ENCODE data around the gene RPN2. TPM values are rescaled to one million over a fixed set of nuclear protein-coding genes. Genes with fewer than 3 reads are reported as not detected.

RPN2 gene
- total and polyA plus RNA-seq, 11 donors: 36.3 to 206 (median 105) TPM

DNA sequence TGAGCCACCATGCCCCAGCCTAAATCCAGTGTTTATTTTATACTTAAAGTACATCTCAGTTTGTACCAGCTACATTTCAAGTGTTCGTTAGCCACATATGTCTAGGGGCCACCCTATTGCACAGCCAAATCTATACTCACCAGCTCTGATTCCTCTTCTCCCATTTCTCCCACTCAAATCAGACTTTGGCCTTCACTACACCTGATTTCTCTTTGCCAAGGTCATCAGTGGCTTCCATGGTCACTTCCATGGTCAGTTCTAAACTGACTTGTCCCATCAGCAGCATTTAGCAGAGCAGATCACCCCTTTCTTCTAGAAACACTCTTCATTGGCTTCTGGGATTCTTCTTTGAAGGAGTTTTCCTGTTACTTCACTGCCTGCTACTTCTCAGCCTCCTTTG, 68.4 kb downstream of the RPN2 start:
- intact Hi-C loops (cut with DNase I): no loop called here
- whole genome bisulfite sequencing, 4 donors: 91 to 100% (median 94%) methylated on average over 1 of the region's 1 CpG
- no peak overlapping the region for H3K27ac ChIP-seq
- no peak overlapping the region for H3K4me3 ChIP-seq
- DNase-seq (no peak), ATAC-seq (no peak)
- no peaks in the 10 kb centered on the region for H3K9me3 ChIP-seq
- no peaks in the 10 kb centered on the region for H3K27me3 ChIP-seq
- no peak for TF ChIP-seq POLR2A (IDR thresholded peaks at IDR 0.05)
- TF ChIP-seq, protein P1, sequence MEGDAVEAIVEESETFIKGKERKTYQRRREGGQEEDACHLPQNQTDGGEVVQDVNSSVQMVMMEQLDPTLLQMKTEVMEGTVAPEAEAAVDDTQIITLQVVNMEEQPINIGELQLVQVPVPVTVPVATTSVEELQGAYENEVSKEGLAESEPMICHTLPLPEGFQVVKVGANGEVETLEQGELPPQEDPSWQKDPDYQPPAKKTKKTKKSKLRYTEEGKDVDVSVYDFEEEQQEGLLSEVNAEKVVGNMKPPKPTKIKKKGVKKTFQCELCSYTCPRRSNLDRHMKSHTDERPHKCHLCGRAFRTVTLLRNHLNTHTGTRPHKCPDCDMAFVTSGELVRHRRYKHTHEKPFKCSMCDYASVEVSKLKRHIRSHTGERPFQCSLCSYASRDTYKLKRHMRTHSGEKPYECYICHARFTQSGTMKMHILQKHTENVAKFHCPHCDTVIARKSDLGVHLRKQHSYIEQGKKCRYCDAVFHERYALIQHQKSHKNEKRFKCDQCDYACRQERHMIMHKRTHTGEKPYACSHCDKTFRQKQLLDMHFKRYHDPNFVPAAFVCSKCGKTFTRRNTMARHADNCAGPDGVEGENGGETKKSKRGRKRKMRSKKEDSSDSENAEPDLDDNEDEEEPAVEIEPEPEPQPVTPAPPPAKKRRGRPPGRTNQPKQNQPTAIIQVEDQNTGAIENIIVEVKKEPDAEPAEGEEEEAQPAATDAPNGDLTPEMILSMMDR (IDR thresholded peaks at IDR 0.05): no peak
- peaks cover 0 to 19% (median 7%) of the 10 kb centered on the region in 9 donors for H3K36me3 ChIP-seq
- peaks cover 0 to 14% (median 5%) of the 10 kb centered on the region in 12 donors for H3K4me1 ChIP-seq

DNA sequence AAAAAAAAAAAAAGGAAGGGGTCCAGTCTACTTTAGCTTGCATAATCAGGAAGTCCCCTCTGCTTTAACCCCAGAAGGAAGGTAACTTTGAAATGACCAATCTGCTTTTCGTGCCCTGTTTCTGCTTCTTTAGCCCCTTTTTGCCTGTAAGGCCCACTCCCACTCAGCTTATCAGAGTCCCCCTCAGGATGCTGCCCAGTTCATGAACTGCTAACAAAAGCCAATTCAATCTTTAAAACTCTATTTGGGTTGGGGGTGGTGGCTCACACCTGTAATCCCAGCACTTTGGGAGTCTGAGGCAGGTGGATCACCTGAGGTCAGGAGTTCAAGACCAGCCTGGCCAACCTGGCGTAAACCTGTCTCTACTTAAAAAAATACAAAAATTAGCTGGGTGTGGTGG, 70.2 kb downstream of the RPN2 start:
- no peak overlapping the region for H3K4me3 ChIP-seq
- no peak overlapping the region for H3K27ac ChIP-seq
- intact Hi-C loops (cut with DNase I): no loop called here
- H3K9me3 ChIP-seq: peaks cover 0 to 4% (median under 1%) of the 10 kb centered on the region in 12 donors
- no peak for TF ChIP-seq POLR2A (IDR thresholded peaks at IDR 0.05)
- TF ChIP-seq, protein P1 (IDR thresholded peaks at IDR 0.05): no peak
- peaks cover 0 to 3% (median 0%) of the 10 kb centered on the region in 12 donors for H3K4me1 ChIP-seq
- 95 to 99% (median 98%) methylated on average over 2 of the region's 2 CpGs for WGBS, 4 donors
- no peak for DNase-seq
- no peak for ATAC-seq
- H3K27me3 ChIP-seq: no peaks in the 10 kb centered on the region
- peaks cover 0 to 3% (median 0%) of the 10 kb centered on the region in 9 donors for H3K36me3 ChIP-seq

DNA sequence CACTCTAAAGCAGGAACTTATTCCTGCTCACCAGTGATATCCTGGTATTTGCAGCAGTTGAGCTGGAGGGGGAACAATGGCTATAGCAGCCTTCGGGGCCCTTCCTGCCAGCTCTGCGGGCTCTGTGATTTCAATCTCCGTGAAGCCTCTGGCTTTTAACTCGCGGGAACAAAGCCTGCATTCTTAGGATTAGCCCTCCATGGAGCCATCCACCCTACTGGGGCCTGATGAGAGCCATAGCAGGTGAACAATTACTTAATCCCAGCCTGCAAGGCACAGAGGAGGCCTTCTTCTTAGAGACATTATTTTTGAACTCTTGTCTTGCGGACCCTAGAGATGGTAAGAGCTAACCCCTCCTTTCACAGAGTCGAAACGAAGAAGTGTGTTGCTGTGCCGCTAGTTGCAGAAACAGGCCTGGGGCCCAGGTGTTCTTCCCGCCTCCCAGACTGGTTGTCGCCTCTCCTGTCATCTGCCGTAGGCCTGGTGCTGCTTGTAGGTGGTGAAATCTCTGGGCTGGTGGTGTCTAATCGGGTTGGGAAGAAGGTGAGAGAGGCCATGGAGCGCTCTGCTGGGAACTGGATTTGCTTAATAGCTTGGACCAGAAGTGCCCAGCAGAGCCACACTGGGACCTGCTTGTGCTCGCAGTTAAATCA, 72.8 kb downstream of the RPN2 start:
- Histone ChIP-seq H3K9me3 (peaks cover 0 to 12% (median 2%) of the 10 kb centered on the region in 12 donors), H3K27me3 (peaks cover 0 to 11% (median 0%) of the 10 kb centered on the region in 9 donors), H3K4me3 (no peak overlapping the region), H3K4me1 (no peaks in the 10 kb centered on the region), H3K27ac (no peak overlapping the region), H3K36me3 (no peaks in the 10 kb centered on the region)
- WGBS, 4 donors: 68 to 74% (median 71%) methylated on average over 11 to 15 of the region's 15 CpGs
- TF ChIP-seq, protein P1 (IDR thresholded peaks at IDR 0.05): no peak
- TF ChIP-seq POLR2A (IDR thresholded peaks at IDR 0.05): no peak
- no peak for DNase-seq
- intact Hi-C loops (cut with DNase I): no loop called here
- no peak for ATAC-seq

DNA sequence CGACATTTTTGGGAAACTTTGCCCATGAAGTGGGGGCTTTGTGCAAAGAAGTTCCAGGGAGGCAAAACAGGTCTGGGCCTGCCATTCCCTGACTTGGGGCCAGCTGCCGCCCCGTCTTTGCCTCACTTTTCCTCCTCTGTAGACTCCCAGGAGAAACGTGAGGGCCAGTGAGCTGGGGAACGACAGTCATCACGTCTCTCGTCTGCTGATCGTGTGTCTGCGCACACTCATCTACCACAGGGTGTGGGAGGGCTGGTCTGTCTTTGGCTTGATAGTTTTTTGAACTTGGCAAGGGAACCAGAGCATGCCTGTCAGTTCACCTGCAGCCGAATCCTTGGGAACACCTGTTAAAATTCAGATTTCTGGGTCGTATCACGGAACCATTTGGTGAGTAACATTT, 74.0 kb downstream of the RPN2 start:
- H3K9me3 ChIP-seq: peaks cover 0 to 12% (median 2%) of the 10 kb centered on the region in 12 donors
- TF ChIP-seq, protein P1 (IDR thresholded peaks at IDR 0.05): no peak
- no peak for TF ChIP-seq POLR2A (IDR thresholded peaks at IDR 0.05)
- H3K36me3 ChIP-seq: no peaks in the 10 kb centered on the region
- no peak overlapping the region for H3K4me3 ChIP-seq
- intact Hi-C loops (cut with DNase I): no loop called here
- DNase-seq (no peak), ATAC-seq (no peak)
- H3K27ac ChIP-seq: no peak overlapping the region
- peaks cover 0 to 12% (median 0%) of the 10 kb centered on the region in 9 donors for H3K27me3 ChIP-seq
- H3K4me1 ChIP-seq: no peaks in the 10 kb centered on the region
- 81 to 91% (median 87%) methylated on average over 12 of the region's 12 CpGs for WGBS, 4 donors

Measured in heart left ventricle (tissue), 16 donors.